Neural progenitor cell (in vitro differentiated cells): ENCODE measurements around the gene RNF14.
A peak's percentile ranks its signal among the peaks of the same experiment; 100 is the strongest.

ENCODE experiments used
- CTCF ChIP-seq: fragments of 200-600 bp; sonication (generic); IDR thresholded peaks from 2 replicates; pipeline ENCODE4 v1.5.1; 2017; ENCODE audit warnings: antibody characterized with exemption, mild to moderate bottlenecking
- EZH2phosphoT487 ChIP-seq: fragments of 200-600 bp; sonication (generic); IDR thresholded peaks from 2 replicates; pipeline ENCODE4 v1.6.1; 2017; ENCODE audit warnings: antibody characterized with exemption

DNA sequence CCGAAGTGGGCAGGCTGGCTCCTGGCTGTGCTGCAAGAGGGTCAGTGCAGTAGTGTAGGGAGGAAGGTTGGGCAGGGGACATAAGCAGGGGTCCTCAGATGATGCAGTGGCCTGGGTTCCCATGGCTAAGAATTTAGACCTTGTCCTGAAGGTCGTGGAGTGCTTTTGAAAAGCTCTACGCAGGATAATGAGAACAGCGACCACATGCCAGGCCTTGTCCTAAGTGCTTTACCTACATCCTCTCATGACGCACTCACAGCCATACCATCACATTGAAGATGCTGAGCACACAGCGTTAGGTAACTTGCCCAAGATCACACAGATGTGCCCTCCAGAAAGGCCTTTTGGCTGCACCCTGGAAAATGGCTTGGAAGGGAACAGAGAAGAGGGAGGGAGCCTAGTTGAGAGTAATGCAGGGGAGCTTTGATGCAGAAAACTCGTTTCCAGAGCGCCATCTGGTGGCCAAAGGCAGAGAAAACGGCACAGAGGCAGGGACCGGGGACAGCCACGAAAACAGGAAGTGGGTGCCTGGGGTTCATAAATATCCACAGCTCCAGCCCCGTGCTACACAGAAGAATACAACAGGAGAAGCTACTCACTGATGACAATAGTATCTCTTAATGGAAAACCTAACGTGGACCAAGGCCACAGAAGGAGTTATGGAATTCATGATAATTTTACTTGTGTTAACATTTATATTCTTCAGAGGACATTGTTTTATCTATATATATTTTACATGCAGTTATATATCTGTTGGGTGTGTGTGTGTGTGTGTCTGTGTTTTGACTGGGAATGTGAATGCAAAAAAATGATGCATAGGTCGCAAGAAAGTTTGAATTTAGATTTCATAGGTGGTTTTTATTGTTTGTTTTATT is 8.2 kb upstream of the RNF14 start:
- peak; percentile 94 for TF ChIP-seq CTCF
- no peak for TF ChIP-seq EZH2phosphoT487
